Activated CD4-positive, alpha-beta T cell treated with anti-CD3 and anti-CD28 coated beads, Interleukin-2, Interleukin-4, amounts not matched to agents 100 ng/mL and 50 ng/mL, durations not matched to agents 16 hours and 8 hours (primary cell): Measurements from ENCODE around the gene MZB1.
"Not testable (repeated sequence)": the region's sequence is repeated elsewhere in the genome, so short reads cannot be mapped to it uniquely, and the experiment has no call there.

ENCODE experiments used
- DNase-seq: peaks from one replicate; pipeline ENCODE4 v3.0.0-alpha.2; 2020; ENCODE audit warnings: low spot score

Gene MZB1

GRCh38 chr5:139378101-139378825, 11.4 kb downstream of the MZB1 start:
- no peak for DNase-seq

GRCh38 chr5:139377226-139377625, 12.5 kb downstream of the MZB1 start:
- no peak for DNase-seq

DNA sequence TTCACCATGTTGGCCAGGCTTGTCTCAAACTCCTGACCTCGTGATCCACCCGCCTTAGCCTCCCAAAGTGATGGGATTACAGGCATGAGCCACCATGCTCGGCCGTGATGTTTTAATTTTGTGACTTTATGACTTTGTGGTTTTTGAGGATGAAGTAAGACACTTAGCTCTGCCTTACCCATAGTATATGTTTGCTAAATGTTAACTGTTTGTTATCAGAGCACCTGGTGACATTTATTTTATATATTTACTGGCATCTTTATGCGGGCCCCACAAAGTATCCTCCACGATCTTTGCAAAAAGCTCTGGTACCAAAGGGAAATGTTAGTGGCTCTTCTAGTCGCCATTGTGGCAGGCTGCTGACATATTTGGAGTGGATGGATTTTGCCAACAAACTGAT, 13.3 kb downstream of the MZB1 start:
- no peak for DNase-seq

- DNase-seq = no peak
These were observed 14.8 kb downstream of the MZB1 start for GRCh38 chr5:139374909-139375308.

DNA sequence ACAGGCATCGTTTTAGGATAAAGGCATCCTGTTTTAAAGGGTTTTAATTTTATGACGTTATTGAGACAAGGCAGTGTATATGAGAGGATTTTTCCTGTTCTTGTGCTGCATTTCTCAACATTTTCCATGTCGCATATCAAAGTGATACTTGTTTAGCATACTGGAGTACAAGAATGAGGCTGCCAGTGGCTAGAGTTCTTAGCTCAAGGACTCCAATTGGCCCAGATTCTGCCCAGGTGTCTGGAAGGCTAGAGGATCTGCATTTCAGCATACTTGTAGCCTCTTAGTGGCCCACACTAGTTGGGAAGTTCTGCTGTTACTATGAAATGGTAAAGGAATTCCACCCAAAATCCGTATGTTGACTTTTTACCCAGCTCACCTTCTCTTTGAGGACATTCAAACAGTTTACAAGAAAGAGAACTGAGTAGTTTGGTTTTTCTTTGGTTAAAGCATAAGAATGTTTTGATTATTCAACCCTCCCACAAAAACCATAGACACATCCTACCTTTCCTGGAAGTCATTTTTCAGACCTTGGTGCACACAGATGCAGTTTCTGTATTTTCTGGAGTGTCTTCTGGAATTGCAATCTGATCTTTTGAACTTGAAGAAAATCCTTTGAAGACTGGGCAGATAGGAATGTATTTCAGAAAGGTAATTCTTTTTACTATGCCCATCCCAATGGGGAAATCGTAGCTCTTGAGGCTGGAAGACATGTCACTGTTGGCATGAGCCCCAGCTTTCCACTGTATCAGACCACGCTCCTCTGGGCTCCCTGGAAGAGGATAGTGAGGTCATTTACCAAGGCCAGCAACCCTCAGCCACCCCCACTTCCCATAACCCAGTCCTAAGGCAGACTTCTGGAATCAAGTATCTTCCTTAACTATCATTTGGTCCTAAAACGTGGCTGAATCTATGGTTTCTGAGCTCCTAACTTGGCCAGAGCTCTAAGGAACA, 18.0 kb downstream of the MZB1 start:
- DNase-seq = no peak

- DNase-seq = no peak
These were observed 20.5 kb downstream of the MZB1 start for GRCh38 chr5:139369181-139369580.

DNA sequence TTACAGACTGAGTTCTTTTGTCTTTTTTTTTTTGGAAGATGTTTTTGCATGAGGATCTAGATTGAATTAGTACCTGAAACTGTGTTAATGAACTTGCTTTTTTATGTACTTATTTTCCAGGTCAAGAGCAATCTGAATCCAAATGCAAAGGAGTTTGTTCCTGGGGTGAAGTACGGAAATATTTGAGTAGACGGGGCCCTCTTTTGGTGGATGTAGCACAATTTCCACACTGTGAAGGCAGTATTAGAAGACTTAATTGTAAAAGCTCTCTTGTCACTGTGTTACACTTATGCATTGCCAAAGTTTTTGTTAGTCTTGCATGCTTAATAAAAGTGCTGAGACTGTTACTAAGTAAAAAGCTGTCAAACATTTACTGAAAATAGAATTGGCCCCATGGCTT, 21.1 kb downstream of the MZB1 start:
- no peak for DNase-seq

GRCh38 chr5:139364466-139364865, 25.2 kb downstream of the MZB1 start:
- DNase-seq = no peak

DNA sequence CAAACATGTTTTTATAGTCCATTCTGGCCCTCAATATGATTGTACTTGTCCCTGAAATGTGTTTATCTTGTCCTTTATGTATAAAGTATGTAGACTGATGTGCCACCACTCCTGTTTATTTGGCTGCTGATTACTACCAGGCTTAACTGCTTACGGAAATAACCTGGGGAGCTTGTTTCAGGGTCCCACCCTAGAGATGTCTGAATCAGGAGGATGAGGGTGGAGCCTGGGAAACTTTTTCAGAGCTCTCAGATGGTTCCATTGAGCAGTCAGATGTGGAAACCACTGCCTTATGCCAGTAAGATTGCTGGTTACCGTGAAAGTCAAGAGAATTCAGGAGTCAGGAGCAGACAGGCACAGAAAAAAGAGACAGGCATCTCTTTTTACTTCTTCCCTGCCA, 25.8 kb downstream of the MZB1 start:
- DNase-seq = no peak

DNA sequence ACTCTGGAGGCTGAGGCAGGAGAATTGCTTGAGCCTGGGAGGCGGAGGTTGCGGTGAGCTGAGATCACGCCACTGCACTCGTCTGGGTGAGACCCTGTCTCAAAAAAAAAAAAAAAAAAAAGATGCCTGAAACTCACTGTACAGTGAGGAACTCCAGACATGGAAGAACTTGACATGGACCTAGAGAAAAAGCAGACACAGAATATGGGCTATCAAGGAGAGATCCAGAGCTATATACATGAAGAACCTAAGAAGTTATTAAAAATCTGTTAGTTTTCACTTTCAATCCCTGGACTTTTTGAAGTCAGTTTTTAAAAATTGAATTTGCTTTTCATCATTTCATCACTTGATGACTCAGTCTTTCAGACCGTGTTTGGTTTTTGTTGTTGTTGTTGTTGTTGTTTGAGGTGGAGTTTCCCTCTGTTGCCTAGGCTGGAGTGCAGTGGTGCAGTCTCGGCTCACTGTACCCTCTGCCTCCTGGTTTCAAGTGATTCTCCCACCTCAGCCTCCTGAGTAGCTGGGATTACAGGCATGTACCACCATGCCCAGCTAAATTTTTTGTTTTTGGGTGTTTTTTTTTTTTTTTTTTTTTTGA, 27.8 kb downstream of the MZB1 start:
- DNase-seq = no peak

GRCh38 chr5:139360384-139360783, 29.3 kb downstream of the MZB1 start:
- DNase-seq = no peak

- no peak for DNase-seq
These were observed 31.6 kb downstream of the MZB1 start for GRCh38 chr5:139358064-139358463.

GRCh38 chr5:139355900-139356299, 33.8 kb downstream of the MZB1 start:
- not testable (repeated sequence) for DNase-seq

DNA sequence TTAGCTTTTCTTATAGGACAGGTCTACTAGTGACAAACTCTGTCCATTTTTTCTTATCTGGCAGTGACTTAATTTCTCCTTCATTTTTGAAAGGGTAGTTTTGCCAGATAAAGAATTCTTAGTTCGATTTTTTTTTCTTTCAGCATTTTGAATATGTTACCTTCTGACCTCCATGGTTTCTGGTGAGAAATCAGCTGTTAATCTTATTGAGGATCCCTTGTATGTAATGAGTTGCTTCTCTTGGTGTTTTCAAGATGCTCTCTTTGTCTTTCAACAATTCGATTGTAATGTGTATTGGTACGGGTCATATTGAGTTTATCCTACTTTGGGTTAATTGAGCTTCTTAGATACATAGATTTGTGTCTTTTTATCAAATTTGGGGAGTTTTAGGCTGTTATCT, 35.5 kb downstream of the MZB1 start:
- DNase-seq = no peak

GRCh38 chr5:139347863-139348262, 41.9 kb downstream of the MZB1 start:
- not testable (repeated sequence) for DNase-seq

DNA sequence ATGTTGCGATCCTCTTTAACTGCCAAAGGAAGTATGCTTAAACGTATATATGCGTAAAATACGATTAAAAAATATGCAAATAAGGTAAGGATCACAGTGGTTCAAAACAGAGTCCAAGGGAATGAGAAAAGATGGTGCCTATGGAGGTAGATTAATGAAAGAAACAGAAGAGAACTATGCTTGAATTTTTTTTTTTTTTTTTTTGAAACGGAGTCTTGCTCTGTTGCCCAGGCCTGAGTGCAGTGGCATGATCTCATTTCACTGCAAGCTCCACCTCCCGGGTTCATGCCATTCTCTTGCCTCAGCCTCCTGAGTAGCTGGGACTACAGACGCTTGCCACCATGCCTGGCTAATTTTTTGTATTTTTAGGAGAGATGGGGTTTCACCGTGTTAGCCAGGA, 44.3 kb downstream of the MZB1 start:
- DNase-seq = not testable (repeated sequence)

DNA sequence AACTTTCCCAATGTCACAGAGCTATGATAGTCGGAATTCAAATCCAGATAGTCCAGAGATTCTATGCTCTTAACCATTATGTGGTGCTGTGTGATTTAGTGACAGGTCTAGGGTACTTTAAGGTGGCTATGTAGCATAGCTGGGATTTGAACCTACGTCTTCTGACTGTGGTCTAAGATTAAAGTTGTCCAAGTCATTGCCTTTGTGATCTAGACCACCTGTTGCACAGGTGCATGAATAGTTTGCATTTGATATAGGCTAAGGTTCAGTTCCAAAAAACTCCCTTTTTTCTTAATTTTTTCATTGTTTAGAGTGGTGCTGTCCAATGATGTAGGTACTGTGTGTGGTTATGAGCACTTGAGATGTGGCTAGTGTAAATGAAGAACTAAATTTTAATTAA, 45.5 kb downstream of the MZB1 start:
- DNase-seq = no peak

- no peak for DNase-seq
These were observed 46.2 kb downstream of the MZB1 start for GRCh38 chr5:139343476-139343875.

GRCh38 chr5:139342423-139342723, 47.3 kb downstream of the MZB1 start:
- DNase-seq = no peak

DNA sequence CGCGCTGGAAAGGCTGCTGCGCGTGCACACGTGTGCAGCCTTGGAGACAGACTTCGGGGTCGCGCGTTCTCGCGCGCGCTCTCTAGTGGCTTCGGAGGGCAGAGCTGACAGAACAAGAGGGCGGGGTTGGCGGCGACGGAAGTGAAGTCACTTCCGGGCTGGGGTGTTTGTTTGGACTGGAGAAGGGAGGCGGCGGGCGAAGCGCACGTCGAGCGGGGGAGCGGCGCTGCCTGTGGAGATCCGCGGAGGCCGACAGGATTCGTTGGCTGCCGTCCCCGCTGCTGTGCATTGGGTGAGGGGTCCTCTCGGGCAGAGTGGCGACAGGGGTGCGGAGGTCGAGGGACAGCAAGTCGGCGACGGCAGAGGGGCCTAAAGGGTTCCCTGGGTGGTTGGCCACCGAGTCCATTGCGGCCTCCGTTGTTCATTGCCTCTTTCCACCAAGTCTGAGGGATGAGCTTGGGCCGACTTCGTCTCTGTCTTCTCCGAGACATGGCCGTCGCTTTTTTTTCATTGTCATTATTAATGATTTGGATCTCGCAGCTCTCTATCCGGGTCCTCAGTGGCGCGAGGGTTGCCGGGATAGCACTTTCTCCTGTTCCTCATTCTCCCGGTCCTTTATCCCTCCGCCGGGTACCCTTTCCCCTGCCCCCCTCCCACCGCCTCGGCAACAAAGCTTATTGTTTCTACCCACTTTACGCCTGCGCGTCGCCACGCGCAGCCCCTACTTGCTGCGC, 47.9 kb downstream of the MZB1 start, which contains the start of gene PAIP2:
PAIP2 (plus strand) TSS at position 166 of the 734 bp plus-strand sequence. CDS start 21,931 bp downstream, outside the sequence.
- DNase-seq = peak; percentile 98

DNA sequence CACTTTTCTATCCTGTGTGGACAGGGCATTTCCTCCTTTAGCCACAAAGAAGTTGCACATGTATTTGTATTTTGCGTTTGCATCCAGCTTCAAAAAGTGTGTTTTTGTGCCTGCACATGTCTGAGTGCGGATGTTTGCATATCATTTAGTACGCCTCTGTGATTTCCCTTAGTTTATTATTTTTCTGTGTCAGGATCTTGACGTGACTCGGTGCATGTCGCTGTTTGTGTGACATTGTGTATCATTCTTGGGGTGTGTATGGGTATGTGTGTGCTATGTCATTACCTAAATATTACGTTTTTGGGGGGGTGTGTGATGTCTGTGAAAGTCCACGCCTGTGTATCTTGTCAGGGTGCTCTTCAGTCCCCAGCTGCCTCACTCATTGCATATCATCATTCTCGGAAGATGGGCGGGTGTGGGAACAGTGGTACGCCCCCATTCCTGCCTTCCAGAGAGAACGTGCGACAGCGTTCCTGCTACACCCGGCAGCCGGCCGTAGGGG, 48.5 kb downstream of the MZB1 start:
- no peak for DNase-seq

GRCh38 chr5:139340051-139340450, 49.7 kb downstream of the MZB1 start:
- DNase-seq = no peak
